Muscle of back (tissue), 11 donors: ENCODE results near the gene ELMO1. TPM values are rescaled to one million over a fixed set of nuclear protein-coding genes. Genes with fewer than 3 reads are reported as not detected.

Experiments
- DNase-seq, 3 donors: peaks; one replicate each; pipeline versions ENCODE4 v3.0.0 to v3.0.0-alpha.2; 2013
- polyA plus RNA-seq, 10 donors: library from polyadenylated mRNA; unstranded; fragments of 120-200 nt; gene quantifications; one replicate each; pipeline ENCODE4 v1.2.1, GENCODE V29; 2013; ENCODE audit not compliant: insufficient read length in 10 of 10

ELMO1 gene
- polyA plus RNA-seq, 10 donors, result 21.2 to 37.4 (median 26.8) TPM

DNA sequence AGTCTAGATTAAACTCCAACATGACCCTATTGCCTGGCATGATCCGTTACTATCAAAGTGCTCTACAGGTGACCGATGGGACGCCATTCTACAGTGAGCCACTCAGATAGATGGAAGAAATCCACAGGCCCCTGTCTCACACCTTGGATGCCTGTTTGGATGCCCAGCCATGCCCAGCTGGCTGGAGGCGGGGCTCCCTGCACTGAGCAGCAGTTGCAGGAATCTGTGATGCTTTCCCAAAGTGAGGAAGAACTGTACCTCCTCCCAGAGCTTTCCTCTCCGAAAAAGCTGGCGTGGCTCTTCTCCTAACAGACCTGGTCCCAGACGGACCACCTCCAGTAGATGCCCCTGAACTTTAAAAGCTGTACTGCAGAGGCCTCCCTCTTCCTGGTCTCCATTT lies 253.3 kb downstream of the ELMO1 start:
- no peak for DNase-seq

DNA sequence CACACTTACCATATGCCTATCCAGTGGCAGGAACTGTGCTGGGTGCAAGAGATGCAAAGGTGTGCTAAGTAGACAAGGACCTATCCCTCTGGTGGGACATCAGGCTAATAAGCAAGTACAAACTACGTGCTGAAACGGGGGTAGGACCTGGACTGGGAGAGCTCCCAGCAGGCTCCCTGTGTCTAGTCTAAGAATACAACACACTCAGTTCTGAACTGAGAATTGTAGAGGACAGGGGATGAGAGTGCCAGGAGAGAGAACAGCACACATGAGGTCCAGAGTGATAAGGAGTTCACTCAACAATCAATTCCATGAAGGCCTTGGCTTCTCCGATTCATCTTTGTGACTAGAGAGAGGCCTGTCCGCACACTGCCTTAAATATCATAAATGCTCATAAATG lies 253.7 kb downstream of the ELMO1 start:
- DNase-seq, result no peak

DNA sequence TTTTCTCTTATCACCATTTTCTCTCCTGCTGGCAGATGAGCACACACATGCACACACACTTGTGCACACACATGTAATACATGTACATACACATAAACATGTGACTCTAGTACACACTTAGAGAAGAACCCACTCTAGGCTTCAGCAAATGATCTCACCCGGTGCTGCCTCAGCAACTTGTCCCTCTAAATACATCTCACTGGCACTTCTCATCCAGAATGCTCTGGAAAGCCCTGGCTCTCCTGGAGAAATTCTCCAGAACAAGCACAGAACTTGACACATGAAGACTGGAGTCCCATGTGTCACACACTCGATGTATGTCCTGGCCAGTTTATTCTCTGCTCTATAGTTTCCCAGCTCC lies 254.9 kb downstream of the ELMO1 start:
- DNase-seq, result no peak

DNA sequence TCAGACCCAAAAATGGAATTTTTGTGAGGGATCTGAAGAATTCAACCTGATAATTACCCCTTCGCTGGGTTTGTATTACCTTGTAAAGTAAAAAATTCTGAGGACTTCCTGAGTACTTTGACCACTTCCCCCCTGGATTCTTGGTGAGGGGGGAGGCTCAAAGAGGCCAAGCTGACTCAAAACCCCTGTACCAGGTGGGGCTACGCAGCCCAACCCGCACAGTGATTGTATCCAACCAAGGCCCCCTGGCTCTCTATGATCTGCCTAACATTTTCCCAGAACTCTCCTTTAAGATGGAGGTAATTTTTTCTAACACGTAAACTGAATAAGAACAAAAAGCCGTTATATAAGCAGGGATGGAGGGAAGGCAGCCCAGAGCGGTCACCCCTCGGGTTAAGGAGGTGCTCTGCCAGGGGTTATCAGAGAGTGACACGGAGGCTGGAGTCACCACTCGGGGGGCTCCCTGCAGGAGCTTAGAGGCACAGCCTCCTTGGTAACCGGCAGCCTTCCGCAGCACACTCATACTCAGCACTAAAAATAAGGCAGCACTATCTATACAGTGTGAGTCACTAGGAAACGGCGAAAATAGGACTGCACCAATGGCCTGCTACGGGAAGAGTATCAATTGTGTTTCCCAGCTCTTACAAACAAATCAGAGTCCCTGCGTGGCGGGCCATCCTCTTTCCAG lies 255.4 kb downstream of the ELMO1 start:
- DNase-seq, result no peak

DNA sequence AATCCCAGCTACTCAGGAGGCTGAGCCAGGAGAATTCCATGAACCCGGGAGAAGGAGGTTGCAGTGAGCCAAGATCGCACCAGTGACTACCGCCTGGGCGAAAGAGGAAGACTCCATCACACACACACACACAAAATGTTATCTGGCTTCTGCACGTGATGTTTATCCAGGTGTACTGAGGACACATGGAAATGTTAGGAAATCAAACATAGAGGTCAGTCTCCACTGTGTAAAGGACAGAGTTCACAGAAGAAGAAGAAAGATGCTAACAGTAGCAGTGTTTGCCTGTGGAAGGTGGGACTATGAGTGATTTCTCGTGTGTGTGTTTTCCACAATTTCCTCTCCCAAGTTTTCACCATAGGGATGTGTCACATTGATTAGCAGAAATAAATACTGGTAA lies 256.9 kb downstream of the ELMO1 start:
- DNase-seq, result no peak

DNA sequence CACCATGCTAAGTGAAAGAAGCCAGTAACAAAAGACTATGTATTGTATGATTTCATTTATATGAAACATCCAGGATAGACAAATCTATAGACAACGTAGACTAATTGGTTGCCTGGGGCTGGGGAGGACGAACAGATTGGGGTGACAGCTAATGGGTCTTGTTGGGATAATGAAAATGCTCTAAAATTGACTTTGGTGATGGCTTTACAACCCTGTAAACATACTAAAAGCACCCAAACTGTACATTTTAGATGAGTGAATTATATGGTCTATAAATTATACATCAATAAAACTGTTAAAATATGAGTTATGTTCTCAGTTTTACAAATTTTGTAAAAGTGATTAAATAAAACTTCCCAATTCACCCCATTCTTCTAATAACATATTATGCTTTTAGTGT lies 261.5 kb downstream of the ELMO1 start:
- DNase-seq, result no peak

DNA sequence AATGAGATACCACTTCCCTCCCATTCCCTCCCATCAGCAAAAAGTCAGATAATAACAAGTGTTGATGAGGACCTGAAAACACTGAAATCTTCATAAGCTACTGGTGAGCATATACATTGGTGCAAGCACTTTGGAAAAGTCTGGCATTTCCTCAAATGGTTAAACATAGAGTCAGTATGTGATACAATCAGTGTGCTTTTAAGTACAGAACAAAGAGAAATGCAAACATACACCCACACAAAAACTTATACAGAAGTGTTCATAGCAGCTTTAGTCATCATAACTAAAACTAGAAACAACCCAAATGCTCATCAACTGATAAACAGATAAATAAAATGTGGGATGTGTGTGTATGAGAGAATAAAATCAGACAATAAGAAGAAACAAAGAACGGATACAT lies 261.9 kb downstream of the ELMO1 start:
- DNase-seq, result no peak

DNA sequence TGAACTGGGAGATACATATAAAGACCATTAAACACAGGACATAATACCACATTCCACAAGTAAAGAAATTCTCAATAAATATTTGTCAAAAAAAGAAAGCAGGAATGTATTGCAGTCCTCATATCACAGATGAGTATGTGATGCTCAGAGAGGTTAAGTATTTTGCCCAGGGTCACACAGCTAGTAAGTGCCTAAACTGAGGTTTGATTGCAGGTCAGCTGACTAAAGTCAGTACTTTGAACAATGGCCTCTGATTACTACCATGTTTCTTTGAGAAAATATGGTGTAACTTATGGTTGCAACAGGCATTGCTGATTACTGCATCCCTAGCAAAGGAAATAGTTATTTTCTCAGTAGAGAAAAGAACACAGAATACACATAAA lies 267.1 kb downstream of the ELMO1 start:
- no peak for DNase-seq

DNA sequence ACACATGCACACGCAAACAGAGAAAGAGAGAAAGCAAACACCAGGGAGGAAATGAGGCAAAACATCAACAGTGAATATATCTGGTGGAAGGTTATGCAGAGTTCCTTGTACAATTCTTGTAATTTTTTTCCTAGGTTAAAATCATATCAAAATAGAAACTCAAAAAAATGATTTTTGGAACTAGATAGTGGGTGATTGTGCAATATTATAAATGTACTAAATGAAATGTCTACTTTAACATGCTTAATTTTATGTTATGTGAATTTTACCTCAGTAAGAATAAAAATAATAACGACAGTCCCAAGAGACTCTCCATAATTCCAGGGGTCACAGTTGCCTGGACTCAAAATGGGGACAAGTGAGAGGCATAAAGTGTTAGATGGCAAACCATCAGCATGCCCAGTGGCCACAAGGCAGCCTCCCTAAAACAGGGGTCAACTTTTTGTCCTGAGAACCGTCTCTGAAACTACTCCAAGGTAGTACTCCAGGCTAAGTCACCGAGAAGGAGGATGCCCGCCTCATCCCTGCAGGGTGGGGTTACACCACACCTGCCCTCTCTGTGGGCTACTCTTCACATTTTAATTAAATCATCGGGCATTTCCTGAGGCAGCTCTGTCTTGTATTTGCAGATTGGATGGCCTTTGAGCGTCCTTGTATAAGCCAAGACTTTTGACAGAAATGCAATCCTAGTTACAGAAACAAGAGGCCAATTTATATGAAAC lies 267.7 kb downstream of the ELMO1 start:
- no peak for DNase-seq

DNA sequence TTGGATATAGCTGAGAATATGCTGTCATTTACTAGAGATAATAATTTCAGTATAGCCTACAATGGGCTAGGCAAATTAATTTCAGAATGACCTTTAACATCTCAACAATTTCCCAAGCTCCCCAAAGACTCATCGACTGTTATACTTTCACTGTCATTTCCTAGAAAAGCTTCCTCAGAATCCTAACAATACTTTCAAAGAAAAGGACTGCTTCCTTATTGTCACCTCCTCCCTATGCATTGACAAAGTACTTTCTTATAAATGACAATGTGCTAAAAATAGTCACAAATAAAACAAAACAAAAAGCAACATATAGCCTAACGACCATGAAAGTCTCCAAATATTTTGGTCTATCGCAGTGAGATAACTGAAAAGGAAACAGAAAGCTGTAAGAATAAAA lies 272.6 kb downstream of the ELMO1 start:
- DNase-seq, result no peak

DNA sequence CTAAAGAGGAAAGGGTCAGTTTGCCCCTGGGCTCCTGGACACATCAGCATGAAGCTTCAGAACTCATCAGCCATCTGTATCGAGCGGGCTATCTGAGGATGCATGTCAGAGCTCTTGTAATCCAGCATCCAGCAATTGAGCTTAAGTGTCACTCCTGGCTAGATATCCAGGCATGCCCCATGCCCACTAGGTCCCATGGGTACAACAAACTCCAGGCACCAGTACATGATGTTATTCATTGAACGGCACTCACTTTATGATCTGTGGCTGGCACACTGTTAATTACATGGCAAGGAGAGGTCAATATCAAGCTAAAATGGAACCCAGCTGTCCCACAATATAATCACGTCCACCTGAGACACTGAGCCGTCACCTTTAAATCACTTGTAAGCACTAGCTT lies 274.2 kb downstream of the ELMO1 start:
- DNase-seq, result no peak

DNA sequence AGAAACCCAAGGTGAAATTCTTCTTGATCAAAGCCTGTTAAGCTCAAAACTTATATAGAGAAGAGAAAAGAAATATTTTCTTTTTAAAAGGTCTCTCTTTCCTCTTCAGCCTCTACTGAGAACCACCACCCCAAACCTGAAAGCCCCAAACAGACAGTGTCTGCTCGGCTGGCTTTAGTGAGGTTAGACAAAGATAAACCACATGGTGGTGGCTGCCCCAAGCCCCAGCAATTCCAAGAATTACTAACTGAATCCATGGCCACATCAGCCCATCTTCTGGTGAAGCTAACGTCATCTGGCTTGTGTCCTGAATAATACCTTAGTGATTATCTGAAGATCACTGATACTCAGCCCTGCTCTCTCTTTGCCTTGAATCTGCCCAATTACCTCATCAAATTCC lies 275.0 kb downstream of the ELMO1 start:
- DNase-seq, result no peak

DNA sequence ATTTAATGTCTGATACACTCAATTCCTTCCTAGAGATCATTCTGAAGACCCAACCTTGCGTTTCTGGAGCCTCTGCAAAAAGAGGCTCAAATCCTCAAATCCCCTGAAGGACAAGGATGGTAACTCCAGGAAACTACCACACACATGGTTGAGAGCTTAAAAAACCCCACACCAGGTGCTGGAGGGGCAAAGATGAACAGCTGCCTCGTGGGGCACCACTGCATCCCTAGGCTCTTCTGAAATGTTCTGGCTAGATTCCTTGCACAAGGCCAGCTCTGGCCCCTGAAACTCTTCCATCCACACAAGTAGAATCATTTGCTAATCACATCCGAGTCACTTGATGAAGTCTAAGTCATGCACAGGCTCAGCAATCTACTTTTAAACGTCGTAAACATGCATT lies 286.6 kb downstream of the ELMO1 start:
- DNase-seq, result no peak

DNA sequence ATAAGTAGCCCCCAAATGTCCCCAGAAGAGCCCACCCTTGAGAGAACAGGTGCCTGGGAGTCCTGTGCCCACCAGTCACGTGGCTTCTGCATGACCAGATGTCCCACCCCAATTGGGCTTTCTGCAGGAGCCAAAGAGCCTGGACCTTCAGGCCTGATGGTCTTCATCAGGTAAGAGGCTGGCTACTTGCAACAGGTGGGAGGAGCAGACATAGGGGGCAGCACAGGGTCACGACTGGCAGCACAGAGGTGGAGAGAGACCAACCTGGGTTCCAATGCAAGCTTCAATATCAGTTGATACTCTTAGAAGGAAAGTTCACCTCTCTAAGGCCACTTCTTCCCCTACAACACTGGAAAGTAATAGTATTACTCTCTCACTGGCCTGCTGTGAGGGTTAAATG lies 288.0 kb downstream of the ELMO1 start:
- no peak for DNase-seq

DNA sequence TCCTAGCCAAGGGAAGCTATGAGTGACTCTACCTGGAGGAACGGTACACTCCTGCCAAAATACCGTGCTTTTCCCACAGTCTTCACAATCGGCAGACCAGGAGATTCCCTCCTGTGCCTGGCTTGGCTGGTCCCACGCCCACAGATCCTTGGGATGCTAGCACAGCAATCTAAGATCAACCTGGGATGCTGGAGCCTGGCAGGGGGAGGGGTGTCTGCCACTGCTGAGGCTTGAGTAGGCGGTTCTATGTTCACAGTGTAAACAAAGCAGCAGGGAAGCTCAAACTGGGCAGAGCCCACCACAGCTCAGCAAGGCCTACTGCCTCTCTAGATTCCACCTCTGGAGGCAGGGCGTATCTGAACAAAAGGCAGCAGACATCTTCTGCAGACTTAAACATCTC lies 295.3 kb downstream of the ELMO1 start:
- DNase-seq, result no peak

DNA sequence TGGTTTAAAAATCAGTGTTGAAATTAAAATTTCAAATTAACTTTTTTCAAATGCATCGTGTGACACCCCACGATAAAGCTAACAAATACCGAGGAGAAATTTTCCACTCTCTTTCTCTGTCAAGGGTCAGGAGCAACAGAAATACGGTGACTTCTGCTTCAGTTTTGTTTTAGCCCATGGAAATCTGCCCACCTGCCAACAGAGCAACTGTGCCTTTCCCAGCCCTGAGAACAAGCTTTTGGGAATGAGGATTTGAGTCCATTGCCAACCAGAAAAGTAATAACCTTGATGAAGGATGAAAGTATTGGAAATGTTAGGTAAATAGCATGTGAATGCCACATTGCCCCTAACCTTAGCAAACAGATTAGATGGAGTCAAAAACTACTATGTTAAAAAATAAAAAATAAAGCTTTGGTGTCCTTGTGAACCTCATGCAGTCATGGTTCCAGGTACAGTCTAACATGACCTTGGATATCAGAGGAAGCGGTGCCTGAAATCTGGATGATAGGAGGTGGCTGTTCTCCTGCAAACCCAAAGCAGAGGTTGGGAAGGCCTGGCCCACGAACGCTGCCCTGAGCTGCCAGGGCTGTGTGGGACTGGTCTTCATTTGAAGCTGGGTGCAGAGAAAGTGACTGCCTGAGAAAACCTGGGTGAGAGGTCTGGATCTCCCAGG lies 296.8 kb downstream of the ELMO1 start:
- no peak for DNase-seq

DNA sequence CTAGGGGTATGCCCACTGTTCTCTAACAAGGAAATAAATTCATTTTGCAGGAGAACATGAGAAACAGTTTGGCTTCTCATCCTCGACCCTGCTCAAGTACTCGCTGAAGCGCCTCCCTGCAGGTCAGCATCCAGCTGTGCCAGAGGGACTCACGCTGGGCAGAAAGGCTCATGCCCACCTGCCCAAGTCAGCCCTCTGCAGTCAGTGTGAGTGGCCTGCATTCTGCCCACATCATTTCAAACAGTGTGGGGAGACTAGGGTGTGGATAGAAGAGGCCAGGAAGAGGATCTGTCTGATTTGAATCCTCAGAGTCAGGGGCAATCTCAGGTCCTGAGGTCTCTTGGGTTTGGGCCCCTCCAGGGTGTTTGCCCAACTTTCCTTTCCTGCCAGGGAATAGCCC lies 297.8 kb downstream of the ELMO1 start:
- DNase-seq, result no peak

DNA sequence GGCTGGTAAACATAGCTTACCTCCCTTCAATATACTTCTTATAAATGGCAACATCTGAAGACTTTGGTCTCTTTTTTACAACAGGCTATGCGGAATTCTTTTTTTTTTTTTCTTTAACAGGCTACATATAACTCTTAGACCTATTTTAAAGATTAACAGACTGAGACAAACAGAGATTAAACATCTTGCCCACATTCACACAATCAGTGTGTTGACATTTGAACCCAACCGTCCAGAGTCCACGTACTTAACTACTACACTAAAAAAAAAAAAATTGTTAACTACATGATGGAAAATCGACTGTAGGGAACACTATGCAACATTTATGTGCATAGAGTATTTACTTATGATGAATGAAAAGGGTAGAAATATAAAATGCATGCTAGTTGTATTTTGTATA lies 298.5 kb downstream of the ELMO1 start:
- no peak for DNase-seq

DNA sequence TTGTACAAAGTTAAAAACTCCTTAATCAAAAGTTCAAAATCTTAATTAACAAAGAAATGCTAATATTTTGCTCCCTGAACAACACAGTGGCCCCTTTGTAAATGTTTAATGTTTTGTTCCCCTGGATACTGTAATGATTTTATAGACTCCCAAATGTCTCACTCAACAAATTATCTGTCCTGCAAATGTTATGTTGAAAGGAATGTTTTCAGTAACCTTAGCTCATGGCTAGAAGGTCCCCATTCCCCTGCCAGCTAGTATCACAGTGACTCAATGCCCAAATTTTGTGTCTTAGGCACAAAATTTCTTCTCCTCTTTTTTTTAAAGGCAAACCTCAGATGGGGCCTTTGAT lies 298.9 kb downstream of the ELMO1 start:
- DNase-seq, result peak in 1 of 3 donors; percentile 10

DNA sequence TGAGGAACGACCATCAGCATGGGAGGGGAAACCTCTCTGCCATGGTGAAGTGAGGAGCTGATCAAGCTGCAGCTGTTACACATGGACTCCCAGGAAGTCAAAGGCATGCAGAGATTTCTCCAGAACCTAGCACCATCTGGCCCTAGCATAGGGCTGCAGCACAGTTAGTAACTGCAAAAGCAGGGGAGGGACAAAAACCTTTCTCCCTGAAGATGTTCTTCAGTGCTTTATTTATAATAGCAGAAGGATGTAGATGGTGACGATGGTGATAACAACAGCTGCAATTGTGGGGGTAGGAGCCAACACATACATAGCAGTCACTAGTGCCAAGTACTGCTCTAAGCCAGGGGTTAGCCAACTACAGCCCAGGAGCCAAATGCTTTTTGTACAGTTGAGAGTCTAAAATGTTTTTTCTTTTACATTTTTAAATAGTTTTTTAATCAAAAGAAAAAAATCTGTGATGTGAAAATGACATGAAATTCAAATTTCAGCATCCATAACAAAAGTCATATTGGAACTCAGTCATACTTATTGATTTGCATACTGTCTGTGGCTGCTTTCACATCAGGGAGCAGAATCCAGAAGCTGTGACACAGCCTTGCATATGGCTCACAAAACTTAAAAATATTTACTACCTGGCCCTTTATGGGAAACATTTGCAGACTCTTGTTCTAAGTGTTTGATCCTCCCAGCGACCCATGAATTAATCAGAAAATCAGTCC lies 299.5 kb downstream of the ELMO1 start:
- peak; percentile 36 to 50 (median 46) for DNase-seq

DNA sequence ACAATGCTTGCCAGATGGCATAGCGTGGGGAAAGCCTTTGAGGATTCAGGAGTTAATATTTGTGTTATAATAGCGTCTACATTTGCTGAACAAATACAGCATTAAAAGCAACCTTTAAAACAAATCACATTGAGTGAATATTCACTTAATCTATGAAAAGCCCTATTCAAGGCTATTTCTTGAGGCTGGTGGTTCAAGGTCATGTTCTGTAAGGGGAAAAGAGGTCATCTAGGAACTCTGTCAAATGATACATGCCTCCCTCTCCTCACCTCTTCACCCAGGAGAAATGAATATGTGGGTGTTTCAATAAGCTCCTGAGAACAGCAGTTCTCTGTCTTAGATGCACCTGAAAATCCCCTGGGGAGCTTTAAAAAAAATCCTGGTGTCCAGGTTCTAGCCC lies 303.0 kb downstream of the ELMO1 start:
- DNase-seq, result no peak

DNA sequence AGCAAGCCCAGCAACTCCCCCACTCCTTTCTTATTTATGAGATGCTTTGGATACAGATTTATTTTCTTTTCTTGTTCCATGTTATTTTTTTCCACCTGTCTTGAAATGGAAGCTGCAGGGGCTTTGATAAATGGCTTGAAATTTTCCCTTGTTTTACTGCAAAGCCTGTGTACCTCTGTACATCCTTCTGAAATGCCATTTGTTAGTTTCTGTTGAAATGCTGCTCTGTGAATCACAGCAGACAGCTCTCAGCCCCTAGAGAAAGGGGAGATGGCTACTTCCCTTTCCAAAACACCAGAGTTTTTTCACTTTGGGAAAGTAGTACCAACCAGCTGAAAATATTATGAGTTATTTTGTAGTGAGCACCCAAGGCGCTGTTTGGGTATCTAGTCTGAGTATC lies 304.2 kb downstream of the ELMO1 start:
- no peak for DNase-seq

DNA sequence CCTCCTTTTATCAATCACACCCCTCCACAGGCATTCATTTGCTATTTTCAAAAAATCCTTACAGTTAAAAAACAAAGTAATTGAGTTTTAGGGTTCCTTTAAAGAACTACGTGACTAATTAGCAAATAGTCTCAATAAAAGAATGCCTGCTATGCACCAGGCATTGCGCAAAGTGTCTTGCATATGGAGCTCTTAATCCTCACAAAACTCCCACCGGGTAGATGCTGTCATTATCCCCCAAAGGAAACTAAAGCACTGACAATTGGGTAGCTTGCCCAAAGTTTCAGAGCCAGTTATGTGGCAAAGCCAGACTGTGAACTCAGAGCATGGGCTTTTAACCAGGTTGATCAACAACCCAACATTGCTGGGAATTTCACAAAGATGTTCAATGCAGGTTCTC lies 305.7 kb downstream of the ELMO1 start:
- DNase-seq, result no peak
